Prostate gland (tissue), 2 donors: ENCODE data around the gene EPHB6. TPM values are rescaled to one million over a fixed set of nuclear protein-coding genes. Genes with fewer than 3 reads are reported as not detected.

Experiments
- DNase-seq: peaks from one replicate; pipeline ENCODE4 v3.0.0-alpha.2; 2019; ENCODE audit warnings: low spot score
- H3K27ac ChIP-seq, 2 donors: fragments of 200-600 bp; sonication (generic); 2 replicates each; pipeline ENCODE4 v1.5.1; 2017 to 2019
- H3K27me3 ChIP-seq: fragments of 200-600 bp; sonication (generic); replicated peaks from 2 replicates; pipeline ENCODE4 v1.5.1; 2019; ENCODE audit not compliant: insufficient read depth
- H3K36me3 ChIP-seq, 2 donors: fragments of 200-600 bp; sonication (generic); 1 replicate in 1 of 2; 2 replicates in 1 of 2; pipeline versions ENCODE4 v1.5.1 to v1.8.1; 2017 to 2019
- H3K4me1 ChIP-seq: fragments of 200-600 bp; sonication (generic); replicated peaks from 2 replicates; pipeline ENCODE4 v1.5.1; 2019
- H3K4me3 ChIP-seq, 2 donors: fragments of 200-600 bp; sonication (generic); 2 replicates each; pipeline ENCODE4 v1.5.1; 2017 to 2019
- H3K9me3 ChIP-seq: fragments of 200-600 bp; sonication (generic); 2 replicates; pipeline ENCODE4 v1.5.1; 2017
- POLR2A ChIP-seq: fragments of 450-650 bp; IDR thresholded peaks from one replicate; pipeline ENCODE4 v1.6.1; 2016; ENCODE audit warnings: antibody characterized with exemption, mild to moderate bottlenecking
- POLR2AphosphoS5 ChIP-seq: sonication (generic); formaldehyde crosslinking; IDR thresholded peaks from one replicate; pipeline ENCODE4 v1.6.1; 2017; ENCODE audit warnings: antibody characterized with exemption
- WGBS: methylation state at CpG from one replicate; pipeline ENCODE4 v1.1.5; 2018; 5-methylcytosine and 5-hydroxymethylcytosine counted together
- intact Hi-C: fragments of 100-400 bp; cut with DNase I; formaldehyde crosslinking; loops from one replicate; pipeline ENCODE4 v1.14.2; 2022
- total RNA-seq, 2 donors: library from RNA; depleted of rRNA; stranded (reverse); fragments of >200 nt; gene quantifications; one replicate each; pipeline ENCODE4 v1.1.0, GENCODE V29; 2016
- TF ChIP-seq, protein P1 (sequence below), 4 experiments: fragments of 200-600 bp in 2 of 4; fragments of 450-650 bp in 2 of 4; sonication (generic) in 2 of 4; IDR thresholded peaks; 1 replicate in 3 of 4; 2 replicates in 1 of 4; pipeline ENCODE4 v1.5.1; 2016 to 2019; ENCODE audit warnings: antibody characterized with exemption in 4 of 4, mild to moderate bottlenecking in 2 of 4, moderate library complexity in 2 of 4

The EPHB6 gene
- total RNA-seq, 2 donors from 2014 or later = 98.1 to 122 TPM

DNA sequence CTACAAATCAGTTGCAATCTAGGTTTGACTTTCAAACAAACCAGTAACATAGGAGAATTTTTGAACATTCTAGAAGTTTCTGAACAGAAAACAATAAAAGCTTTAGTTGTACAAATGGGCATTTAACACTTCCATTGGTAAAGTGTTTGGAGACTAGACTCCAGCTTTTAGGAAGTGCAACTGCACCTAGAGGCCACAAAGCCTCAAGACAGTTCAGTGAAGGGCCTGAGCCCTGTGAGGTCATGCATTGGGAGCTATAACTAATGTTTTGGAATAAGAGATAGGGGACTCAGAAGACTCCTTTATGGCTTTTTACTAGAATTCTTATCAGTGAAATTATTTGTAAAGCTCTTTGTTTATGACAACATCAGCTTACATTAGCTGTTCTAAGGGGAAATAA lies 3.0 kb upstream of the EPHB6 start:
- no peaks in the 10 kb centered on the region for H3K9me3 ChIP-seq
- TF ChIP-seq, protein P1, sequence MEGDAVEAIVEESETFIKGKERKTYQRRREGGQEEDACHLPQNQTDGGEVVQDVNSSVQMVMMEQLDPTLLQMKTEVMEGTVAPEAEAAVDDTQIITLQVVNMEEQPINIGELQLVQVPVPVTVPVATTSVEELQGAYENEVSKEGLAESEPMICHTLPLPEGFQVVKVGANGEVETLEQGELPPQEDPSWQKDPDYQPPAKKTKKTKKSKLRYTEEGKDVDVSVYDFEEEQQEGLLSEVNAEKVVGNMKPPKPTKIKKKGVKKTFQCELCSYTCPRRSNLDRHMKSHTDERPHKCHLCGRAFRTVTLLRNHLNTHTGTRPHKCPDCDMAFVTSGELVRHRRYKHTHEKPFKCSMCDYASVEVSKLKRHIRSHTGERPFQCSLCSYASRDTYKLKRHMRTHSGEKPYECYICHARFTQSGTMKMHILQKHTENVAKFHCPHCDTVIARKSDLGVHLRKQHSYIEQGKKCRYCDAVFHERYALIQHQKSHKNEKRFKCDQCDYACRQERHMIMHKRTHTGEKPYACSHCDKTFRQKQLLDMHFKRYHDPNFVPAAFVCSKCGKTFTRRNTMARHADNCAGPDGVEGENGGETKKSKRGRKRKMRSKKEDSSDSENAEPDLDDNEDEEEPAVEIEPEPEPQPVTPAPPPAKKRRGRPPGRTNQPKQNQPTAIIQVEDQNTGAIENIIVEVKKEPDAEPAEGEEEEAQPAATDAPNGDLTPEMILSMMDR (IDR thresholded peaks at IDR 0.05) = no peak
- TF ChIP-seq POLR2AphosphoS5 (no peak), POLR2A (no peak)
- DNase-seq = no peak
- no peaks in the 10 kb centered on the region for H3K27me3 ChIP-seq
- intact Hi-C loops = loop anchor here (10.0 kb wide), 1 partner anchor 543 kb away; no protein-coding TSS in a partner anchor
- no peak overlapping the region for H3K27ac ChIP-seq
- H3K4me1 ChIP-seq = no peaks in the 10 kb centered on the region
- H3K36me3 ChIP-seq = no peaks in the 10 kb centered on the region
- H3K4me3 ChIP-seq = no peak overlapping the region

DNA sequence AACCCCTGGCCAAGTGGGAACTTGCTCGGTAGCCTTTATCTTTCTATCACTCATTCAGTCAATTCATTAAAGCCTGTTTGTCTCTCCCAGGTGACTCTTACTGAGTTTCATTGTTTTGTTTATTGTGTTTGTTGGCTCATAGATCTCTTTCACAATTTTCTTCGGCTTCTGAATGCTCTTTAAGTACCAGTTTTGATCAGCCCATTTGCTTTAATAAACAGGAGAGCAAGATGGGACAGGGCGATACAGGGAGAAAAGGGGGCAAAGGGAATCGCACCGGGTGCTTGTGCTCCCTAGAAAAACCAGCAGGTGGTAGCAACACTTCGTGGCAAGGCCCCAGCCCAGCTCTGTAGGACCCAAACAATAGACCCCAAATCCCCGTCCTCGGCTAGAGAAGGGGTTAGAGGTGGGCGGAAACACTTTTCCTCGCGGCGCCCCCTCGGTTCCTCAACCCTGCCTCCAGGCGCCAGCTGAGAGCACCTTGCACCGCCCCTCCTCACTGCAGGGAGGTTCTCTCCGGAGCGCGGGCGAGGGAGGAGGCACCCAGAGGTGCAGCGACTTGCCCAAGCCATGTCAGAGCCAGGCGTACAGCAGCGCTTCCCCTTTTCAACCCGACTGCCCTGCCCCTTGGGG lies 1.0 kb upstream of the EPHB6 start:
- Histone ChIP-seq H3K9me3 (no peaks in the 10 kb centered on the region), H3K36me3 (no peaks in the 10 kb centered on the region), H3K4me1 (no peaks in the 10 kb centered on the region), H3K27ac (peak overlapping the region; percentile 70 to 79), H3K27me3 (no peaks in the 10 kb centered on the region), H3K4me3 (peak overlapping the region; percentile 62 to 76)
- TF ChIP-seq POLR2A (no peak), POLR2AphosphoS5 (peak; percentile 24)
- TF ChIP-seq, protein P1 (IDR thresholded peaks at IDR 0.05) = peak; percentile 72 to 87 (median 84)
- WGBS = under 1% methylated on average over 23 of the region's 23 CpGs
- intact Hi-C loops = loop anchor here (2.0 to 10.0 kb wide), 3 partner anchors 149 to 541 kb away; no protein-coding TSS in a partner anchor
- DNase-seq = peak; percentile 66

DNA sequence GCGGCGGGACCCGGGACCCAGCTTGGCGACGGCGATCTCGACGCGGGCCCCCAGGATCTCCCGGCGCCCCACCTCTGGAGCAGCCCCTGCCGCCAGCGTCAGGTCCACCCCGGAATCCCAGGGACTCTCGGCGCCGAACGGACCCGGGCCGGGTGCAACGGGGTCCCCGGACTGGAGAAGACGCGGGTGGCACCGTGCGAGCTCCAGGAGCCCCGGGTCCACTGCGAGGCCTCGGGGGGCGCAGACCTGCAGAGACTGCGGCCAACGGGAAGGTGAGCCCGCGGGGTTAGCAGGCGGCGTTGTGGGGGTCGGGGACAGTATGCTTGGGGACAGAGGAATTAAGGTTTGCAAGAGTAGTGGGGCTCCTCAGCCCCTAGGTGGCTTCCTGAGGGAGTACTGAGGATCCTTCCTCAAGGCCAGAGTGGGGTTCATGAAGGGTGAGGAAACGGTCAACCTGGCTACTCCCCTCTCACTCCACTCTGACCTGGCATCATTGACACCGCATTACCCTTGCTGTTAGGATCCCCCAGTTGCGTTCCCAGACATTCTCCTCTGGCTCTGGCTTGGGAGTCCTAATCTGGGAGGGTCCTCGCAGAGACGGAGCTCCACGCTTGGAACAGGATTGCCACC lies 353 bp downstream of the EPHB6 start:
- Histone ChIP-seq H3K9me3 (no peaks in the 10 kb centered on the region), H3K4me1 (no peaks in the 10 kb centered on the region), H3K27me3 (no peaks in the 10 kb centered on the region), H3K36me3 (no peaks in the 10 kb centered on the region), H3K4me3 (peak overlapping the region; percentile 62 to 76), H3K27ac (peak overlapping the region; percentile 70 to 79)
- no peak for TF ChIP-seq POLR2AphosphoS5
- TF ChIP-seq, protein P1 (IDR thresholded peaks at IDR 0.05) = no peak
- TF ChIP-seq POLR2A = no peak
- DNase-seq = no peak
- WGBS = 4% methylated on average over 37 of the region's 43 CpGs
- intact Hi-C loops = loop anchor here (2.0 to 10.0 kb wide), 3 partner anchors 148 to 540 kb away; no protein-coding TSS in a partner anchor

DNA sequence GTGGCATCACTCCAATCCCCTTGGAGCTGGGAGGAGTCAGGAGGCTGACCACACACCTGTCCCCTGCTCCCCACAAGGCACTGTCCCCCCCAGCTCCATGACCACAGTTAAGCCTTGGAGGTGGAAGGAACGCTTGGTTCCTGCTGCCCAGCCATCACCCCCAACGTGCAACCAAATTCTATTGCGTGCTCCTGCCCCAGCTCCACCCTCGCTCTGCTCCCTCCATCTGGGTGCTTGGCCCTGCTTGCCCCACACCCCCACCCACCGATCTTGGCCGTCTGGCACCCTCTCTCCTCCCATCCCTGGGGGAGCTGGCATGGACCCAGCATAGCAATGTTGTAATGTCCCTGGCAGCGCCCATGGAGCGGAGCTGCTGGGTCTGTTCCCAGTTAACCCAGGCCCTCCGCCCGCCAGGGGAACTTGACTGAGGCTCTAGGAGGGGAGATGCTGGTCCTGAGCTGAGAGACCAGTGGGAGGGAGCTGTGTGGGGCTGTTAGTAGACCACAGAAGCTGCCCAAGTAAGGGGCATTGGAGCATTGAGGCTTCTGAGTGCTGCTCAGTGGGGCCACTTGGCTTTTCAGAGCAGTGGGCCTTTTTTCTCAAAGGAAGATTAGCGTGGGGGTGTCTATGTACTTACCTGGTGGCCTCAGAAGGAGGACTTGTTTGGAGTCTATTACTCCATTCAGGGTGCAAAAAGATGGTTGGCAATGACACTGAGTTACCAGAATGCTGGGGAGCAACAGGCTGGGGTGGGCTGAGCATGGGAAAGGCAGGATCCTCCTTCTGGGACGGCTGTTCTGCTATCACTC lies 1.1 kb downstream of the EPHB6 start:
- intact Hi-C loops = loop anchor here (2.0 to 10.0 kb wide), 3 partner anchors 147 to 539 kb away; no protein-coding TSS in a partner anchor
- DNase-seq = peak; percentile 70
- Histone ChIP-seq H3K36me3 (no peaks in the 10 kb centered on the region), H3K9me3 (no peaks in the 10 kb centered on the region), H3K4me3 (peak overlapping the region; percentile 62 to 76), H3K27me3 (no peaks in the 10 kb centered on the region), H3K4me1 (no peaks in the 10 kb centered on the region), H3K27ac (peak overlapping the region; percentile 70 to 79)
- WGBS = 37% methylated on average over 9 of the region's 12 CpGs
- TF ChIP-seq, protein P1 (IDR thresholded peaks at IDR 0.05) = no peak
- no peak for TF ChIP-seq POLR2A
- peak; percentile 60 for TF ChIP-seq POLR2AphosphoS5
